ENCODE measurements around the gene GNAQ. TPM values are rescaled to one million over a fixed set of nuclear protein-coding genes. Genes with fewer than 3 reads are reported as not detected.

The GNAQ gene
- total and polyA plus RNA-seq, 4 donors: 6.8 to 19.6 (median 12.6) TPM

DNA sequence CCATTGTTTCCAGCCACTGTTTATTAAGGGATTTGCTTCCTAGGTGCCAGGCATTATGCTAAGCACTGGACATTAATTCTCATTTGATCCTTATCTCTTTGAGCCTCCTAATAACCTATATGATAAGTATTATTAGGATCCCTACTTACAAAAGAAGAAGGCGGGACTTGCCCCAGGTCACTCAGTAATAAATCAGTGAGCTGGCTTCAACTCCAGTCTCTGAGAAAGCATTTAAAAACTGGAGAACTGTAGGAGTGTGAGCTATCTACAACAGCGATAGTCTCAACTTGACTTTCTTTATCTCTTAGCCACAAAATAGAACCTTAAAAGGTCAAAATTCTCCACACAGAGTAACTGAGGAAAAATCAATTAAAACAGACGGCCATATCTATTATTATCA, 155.0 kb downstream of the GNAQ start (continued):
- TF ChIP-seq, protein P1, sequence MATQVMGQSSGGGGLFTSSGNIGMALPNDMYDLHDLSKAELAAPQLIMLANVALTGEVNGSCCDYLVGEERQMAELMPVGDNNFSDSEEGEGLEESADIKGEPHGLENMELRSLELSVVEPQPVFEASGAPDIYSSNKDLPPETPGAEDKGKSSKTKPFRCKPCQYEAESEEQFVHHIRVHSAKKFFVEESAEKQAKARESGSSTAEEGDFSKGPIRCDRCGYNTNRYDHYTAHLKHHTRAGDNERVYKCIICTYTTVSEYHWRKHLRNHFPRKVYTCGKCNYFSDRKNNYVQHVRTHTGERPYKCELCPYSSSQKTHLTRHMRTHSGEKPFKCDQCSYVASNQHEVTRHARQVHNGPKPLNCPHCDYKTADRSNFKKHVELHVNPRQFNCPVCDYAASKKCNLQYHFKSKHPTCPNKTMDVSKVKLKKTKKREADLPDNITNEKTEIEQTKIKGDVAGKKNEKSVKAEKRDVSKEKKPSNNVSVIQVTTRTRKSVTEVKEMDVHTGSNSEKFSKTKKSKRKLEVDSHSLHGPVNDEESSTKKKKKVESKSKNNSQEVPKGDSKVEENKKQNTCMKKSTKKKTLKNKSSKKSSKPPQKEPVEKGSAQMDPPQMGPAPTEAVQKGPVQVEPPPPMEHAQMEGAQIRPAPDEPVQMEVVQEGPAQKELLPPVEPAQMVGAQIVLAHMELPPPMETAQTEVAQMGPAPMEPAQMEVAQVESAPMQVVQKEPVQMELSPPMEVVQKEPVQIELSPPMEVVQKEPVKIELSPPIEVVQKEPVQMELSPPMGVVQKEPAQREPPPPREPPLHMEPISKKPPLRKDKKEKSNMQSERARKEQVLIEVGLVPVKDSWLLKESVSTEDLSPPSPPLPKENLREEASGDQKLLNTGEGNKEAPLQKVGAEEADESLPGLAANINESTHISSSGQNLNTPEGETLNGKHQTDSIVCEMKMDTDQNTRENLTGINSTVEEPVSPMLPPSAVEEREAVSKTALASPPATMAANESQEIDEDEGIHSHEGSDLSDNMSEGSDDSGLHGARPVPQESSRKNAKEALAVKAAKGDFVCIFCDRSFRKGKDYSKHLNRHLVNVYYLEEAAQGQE (IDR thresholded peaks at IDR 0.05): no peak
- no peak for TF ChIP-seq TAF1 (conservative IDR thresholded peaks at IDR 0.05)

DNA sequence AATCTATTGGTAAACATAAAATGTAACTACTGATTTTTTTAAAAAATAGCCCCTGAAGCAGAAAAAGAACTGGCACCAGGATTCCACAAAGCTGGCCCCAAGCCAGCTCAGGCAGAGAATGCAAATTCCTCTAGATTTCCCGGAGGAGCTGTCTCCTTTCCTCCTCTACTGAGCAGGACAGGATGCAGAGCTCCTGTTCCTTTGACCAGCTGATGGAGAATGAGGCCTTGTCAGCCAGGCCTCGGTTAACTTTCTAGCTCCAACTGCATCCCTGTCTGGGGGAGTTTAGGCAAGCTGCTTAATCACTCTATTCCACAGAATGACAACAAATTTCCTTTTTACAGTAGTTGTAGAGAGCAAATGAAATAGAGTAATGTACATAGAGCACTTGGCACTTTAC, 155.5 kb downstream of the GNAQ start:
- Histone ChIP-seq H3K4me3 (ENCODE audit: low read depth in 1 of 3, low read length in 3 of 3) (no peak overlapping the region), H3K27ac (ENCODE audit: low read depth in 1 of 2, low read length in 2 of 2) (no peak overlapping the region), H3K36me3 (ENCODE audit: control insufficient read depth in 4 of 4, insufficient read depth in 3 of 4, low read depth in 1 of 4, low read length in 3 of 4) (no peaks in the 10 kb centered on the region), H3K4me1 (ENCODE audit: control insufficient read depth in 4 of 4, insufficient read depth in 4 of 4, low read length in 3 of 4) (peaks cover 0 to 4% (median 0%) of the 10 kb centered on the region in 4 donors), H3K9me3 (ENCODE audit: control insufficient read depth in 4 of 4, low read length in 3 of 4) (no peaks in the 10 kb centered on the region), H3K9ac (ENCODE audit: low read depth in 1 of 2, low read length in 2 of 2) (no peak overlapping the region), H3K27me3 (ENCODE audit: control insufficient read depth in 4 of 4, insufficient read depth in 4 of 4, low read length in 3 of 4) (no peaks in the 10 kb centered on the region)
- WGBS: 63% methylated on average over 2 of the region's 2 CpGs
- TF ChIP-seq HNF4G (IDR thresholded peaks at IDR 0.05): no peak
- TF ChIP-seq, protein P2, sequence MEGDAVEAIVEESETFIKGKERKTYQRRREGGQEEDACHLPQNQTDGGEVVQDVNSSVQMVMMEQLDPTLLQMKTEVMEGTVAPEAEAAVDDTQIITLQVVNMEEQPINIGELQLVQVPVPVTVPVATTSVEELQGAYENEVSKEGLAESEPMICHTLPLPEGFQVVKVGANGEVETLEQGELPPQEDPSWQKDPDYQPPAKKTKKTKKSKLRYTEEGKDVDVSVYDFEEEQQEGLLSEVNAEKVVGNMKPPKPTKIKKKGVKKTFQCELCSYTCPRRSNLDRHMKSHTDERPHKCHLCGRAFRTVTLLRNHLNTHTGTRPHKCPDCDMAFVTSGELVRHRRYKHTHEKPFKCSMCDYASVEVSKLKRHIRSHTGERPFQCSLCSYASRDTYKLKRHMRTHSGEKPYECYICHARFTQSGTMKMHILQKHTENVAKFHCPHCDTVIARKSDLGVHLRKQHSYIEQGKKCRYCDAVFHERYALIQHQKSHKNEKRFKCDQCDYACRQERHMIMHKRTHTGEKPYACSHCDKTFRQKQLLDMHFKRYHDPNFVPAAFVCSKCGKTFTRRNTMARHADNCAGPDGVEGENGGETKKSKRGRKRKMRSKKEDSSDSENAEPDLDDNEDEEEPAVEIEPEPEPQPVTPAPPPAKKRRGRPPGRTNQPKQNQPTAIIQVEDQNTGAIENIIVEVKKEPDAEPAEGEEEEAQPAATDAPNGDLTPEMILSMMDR (IDR thresholded peaks at IDR 0.05; ENCODE audit: low read depth, low read length, missing input control): no peak
- no peak for TF ChIP-seq TAF1 (conservative IDR thresholded peaks at IDR 0.05)
- no peak for TF ChIP-seq GABPA (IDR thresholded peaks at IDR 0.05 in 1 of 2, conservative IDR thresholded peaks at IDR 0.05 in 1 of 2)
- TF ChIP-seq FOXA2 (IDR thresholded peaks at IDR 0.05): no peak
- no peak for DNase-seq (ENCODE audit: low spot score)

DNA sequence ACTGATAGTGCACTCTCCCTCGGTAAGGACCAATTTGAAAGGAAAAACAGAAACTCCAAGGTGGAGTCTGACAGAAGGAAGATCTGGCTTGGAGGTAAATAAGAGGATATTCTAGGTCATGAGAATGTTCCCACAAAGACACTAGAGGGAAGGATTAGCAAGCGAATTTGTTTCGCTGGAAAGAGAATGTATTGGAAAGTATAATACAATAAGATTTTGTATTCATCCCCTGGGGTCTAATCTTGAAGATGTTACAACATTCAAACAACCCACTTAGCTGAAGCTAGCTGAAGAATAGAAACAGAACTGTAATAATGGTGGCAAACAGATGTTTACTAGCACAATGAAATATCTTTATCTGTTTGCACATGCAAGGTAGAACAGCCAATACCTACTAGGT, 158.7 kb downstream of the GNAQ start:
- H3K27me3 ChIP-seq (ENCODE audit: control insufficient read depth in 4 of 4, insufficient read depth in 4 of 4, low read length in 3 of 4): no peaks in the 10 kb centered on the region
- DNase-seq (ENCODE audit: low spot score): no peak
- H3K4me1 ChIP-seq (ENCODE audit: control insufficient read depth in 4 of 4, insufficient read depth in 4 of 4, low read length in 3 of 4): no peaks in the 10 kb centered on the region
- TF ChIP-seq, protein P3, sequence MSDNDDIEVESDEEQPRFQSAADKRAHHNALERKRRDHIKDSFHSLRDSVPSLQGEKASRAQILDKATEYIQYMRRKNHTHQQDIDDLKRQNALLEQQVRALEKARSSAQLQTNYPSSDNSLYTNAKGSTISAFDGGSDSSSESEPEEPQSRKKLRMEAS (IDR thresholded peaks at IDR 0.05): no peak
- TF ChIP-seq, protein P2 (IDR thresholded peaks at IDR 0.05; ENCODE audit: low read depth, low read length, missing input control): no peak
- no peak for TF ChIP-seq FOXA2 (IDR thresholded peaks at IDR 0.05)
- no peak overlapping the region for H3K4me3 ChIP-seq (ENCODE audit: low read depth in 1 of 3, low read length in 3 of 3)
- H3K9ac ChIP-seq (ENCODE audit: low read depth in 1 of 2, low read length in 2 of 2): no peak overlapping the region
- no peaks in the 10 kb centered on the region for H3K36me3 ChIP-seq (ENCODE audit: control insufficient read depth in 4 of 4, insufficient read depth in 3 of 4, low read depth in 1 of 4, low read length in 3 of 4)
- no peak overlapping the region for H3K27ac ChIP-seq (ENCODE audit: low read depth in 1 of 2, low read length in 2 of 2)
- no peaks in the 10 kb centered on the region for H3K9me3 ChIP-seq (ENCODE audit: control insufficient read depth in 4 of 4, low read length in 3 of 4)
- 93% methylated on average over 3 of the region's 3 CpGs for WGBS
